Transverse colon (tissue), 3 donors: ENCODE measurements around the gene DMXL2.

ENCODE experiments used
- CTCF ChIP-seq, 5 experiments: fragments of 200-600 bp in 3 of 5; fragments of 450-650 bp in 2 of 5; sonication (generic) in 3 of 5; IDR thresholded peaks; 1 replicate in 2 of 5; 2 replicates in 3 of 5; pipeline ENCODE4 v1.5.1; 2016 to 2017; ENCODE audit warnings: antibody characterized with exemption in 5 of 5, inconsistent platforms in 3 of 5, mild to moderate bottlenecking in 2 of 5, moderate library complexity in 1 of 5
- POLR2A ChIP-seq: fragments of 450-650 bp; IDR thresholded peaks from one replicate; pipeline ENCODE4 v1.6.1; 2016; ENCODE audit warnings: antibody characterized with exemption, mild to moderate bottlenecking, moderate library complexity

- TF ChIP-seq POLR2A (no peak), CTCF (IDR thresholded peaks at IDR 0.05) (no peak)
These were observed 24.6 kb upstream of the DMXL2 start for GRCh38 chr15:51647128-51647562.
